ENCODE measurements around the gene WSCD1.

GRCh38 chr17:6100891-6101500 is 30.8 kb downstream of the WSCD1 start:
- TF ChIP-seq, protein P1, sequence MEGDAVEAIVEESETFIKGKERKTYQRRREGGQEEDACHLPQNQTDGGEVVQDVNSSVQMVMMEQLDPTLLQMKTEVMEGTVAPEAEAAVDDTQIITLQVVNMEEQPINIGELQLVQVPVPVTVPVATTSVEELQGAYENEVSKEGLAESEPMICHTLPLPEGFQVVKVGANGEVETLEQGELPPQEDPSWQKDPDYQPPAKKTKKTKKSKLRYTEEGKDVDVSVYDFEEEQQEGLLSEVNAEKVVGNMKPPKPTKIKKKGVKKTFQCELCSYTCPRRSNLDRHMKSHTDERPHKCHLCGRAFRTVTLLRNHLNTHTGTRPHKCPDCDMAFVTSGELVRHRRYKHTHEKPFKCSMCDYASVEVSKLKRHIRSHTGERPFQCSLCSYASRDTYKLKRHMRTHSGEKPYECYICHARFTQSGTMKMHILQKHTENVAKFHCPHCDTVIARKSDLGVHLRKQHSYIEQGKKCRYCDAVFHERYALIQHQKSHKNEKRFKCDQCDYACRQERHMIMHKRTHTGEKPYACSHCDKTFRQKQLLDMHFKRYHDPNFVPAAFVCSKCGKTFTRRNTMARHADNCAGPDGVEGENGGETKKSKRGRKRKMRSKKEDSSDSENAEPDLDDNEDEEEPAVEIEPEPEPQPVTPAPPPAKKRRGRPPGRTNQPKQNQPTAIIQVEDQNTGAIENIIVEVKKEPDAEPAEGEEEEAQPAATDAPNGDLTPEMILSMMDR (IDR thresholded peaks at IDR 0.05) = no peak
- TF ChIP-seq POLR2A (IDR thresholded peaks at IDR 0.05) = no peak
